NOMO-1 treated with DMSO at 0.1 percent for 48 hours (cell line): ENCODE measurements around the gene ST6GALNAC2.
"Not testable (repeated sequence)": the region's sequence is repeated elsewhere in the genome, so short reads cannot be mapped to it uniquely, and the experiment has no call there.

ENCODE experiments used
- DNase-seq: peaks from one replicate; lab custom pipeline; 2025; ENCODE audit not compliant: unreplicated experiment; lab: John Stamatoyannopoulos, UW

The ST6GALNAC2 gene

GRCh38 chr17:76530095-76530723 lies 55.5 kb downstream of the ST6GALNAC2 start:
- DNase-seq: no peak

- no peak for DNase-seq
Measured at GRCh38 chr17:76529224-76530094, 56.2 kb downstream of the ST6GALNAC2 start.

GRCh38 chr17:76528528-76529223 lies 57.0 kb downstream of the ST6GALNAC2 start:
- no peak for DNase-seq

- DNase-seq: no peak
Measured at GRCh38 chr17:76528156-76528527, 57.5 kb downstream of the ST6GALNAC2 start.

GRCh38 chr17:76527430-76528111 lies 58.1 kb downstream of the ST6GALNAC2 start:
- DNase-seq: no peak

GRCh38 chr17:76527016-76527415 lies 58.6 kb downstream of the ST6GALNAC2 start:
- not testable (repeated sequence) for DNase-seq

GRCh38 chr17:76525513-76525833 lies 60.2 kb downstream of the ST6GALNAC2 start:
- not testable (repeated sequence) for DNase-seq

- DNase-seq: no peak
Measured at GRCh38 chr17:76524598-76525512, 60.8 kb downstream of the ST6GALNAC2 start.

GRCh38 chr17:76523084-76524037 lies 62.3 kb downstream of the ST6GALNAC2 start:
- peak; percentile 40 for DNase-seq

- not testable (repeated sequence) for DNase-seq
Measured at GRCh38 chr17:76521683-76522082, 64.0 kb downstream of the ST6GALNAC2 start.

GRCh38 chr17:76521262-76521661 lies 64.4 kb downstream of the ST6GALNAC2 start:
- no peak for DNase-seq

GRCh38 chr17:76519048-76519966 lies 66.4 kb downstream of the ST6GALNAC2 start:
- DNase-seq: no peak

GRCh38 chr17:76517638-76518038 lies 68.0 kb downstream of the ST6GALNAC2 start:
- no peak for DNase-seq
